ENCODE measurements around the gene VTI1B.

GRCh38 chr14:67698179-67698578 is 23.7 kb upstream of the VTI1B start:
- no peak for TF ChIP-seq SP1 (IDR thresholded peaks at IDR 0.05)
- no peak for TF ChIP-seq BHLHE40 (IDR thresholded peaks at IDR 0.05; ENCODE audit: borderline replicate concordance)
- TF ChIP-seq HDGF (IDR thresholded peaks at IDR 0.05; ENCODE audit: borderline replicate concordance), result no peak

Data from HEK293T (cell line).